ENCODE results near the gene SMAD2.
"Not testable (repeated sequence)": the region's sequence is repeated elsewhere in the genome, so short reads cannot be mapped to it uniquely, and the experiment has no call there.

The SMAD2 gene

DNA sequence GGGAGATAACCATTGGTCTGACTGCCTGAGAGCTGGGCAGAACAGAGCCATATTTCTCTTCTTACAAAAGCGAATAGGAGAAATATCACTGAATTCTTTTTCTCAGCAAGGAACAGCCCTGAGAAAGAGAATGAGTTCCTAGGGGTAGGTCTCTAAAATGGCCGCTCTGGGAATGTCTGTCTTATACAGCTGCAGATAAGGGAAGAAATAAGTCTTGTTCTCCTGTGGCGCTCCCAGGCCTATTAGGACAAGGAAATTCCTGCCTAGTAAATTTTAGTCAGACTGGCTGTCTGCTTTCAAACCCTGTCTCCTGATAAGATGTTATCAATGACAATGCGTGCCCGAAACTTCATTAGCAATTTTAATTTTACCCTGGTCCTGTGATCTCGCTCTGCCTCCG, 30.5 kb upstream of the SMAD2 start:
- not testable (repeated sequence) for H3K4me2 ChIP-seq (ENCODE audit: low read length); H3K9ac ChIP-seq (ENCODE audit: low read depth, low read length); H3K4me3 ChIP-seq (ENCODE audit: low read length); H3K4me1 ChIP-seq (ENCODE audit: control insufficient read depth, insufficient read depth, low read length); H3K36me3 ChIP-seq (ENCODE audit: insufficient read depth, low read length); H3K9me3 ChIP-seq (replicated peaks; ENCODE audit: low read length)
- H3K27me3 ChIP-seq (ENCODE audit: control insufficient read depth, insufficient read depth, low read length), result peaks cover 25% of the 10 kb centered on the region

DNA sequence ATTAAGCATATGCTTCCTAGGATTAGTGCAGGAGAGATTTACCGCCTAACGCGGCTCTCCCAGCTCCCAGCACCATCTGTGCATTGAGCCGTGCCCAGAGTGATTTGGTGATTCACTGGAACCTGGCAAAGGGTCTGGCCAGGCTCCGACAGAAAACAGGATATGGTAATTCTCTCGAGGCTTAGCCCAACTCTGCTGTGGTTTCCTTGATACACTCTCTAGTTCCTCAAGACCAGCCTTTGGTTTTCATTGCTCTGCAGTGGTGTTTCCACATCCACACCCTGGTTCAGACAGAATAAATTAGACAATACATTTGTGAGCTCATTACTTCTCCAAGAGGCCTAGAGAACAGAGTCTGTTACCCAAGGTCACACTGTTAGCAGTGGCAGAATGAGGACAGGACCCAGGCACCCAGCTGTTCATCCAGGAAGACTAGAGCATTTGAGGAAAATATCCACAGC, 23.0 kb upstream of the SMAD2 start:
- Histone ChIP-seq H3K9ac (ENCODE audit: low read depth, low read length) (no peak overlapping the region), H3K4me3 (ENCODE audit: low read length) (no peak overlapping the region), H3K4me1 (ENCODE audit: control insufficient read depth, insufficient read depth, low read length) (peaks cover 8% of the 10 kb centered on the region), H3K9me3 (replicated peaks; ENCODE audit: low read length) (no peaks in the 10 kb centered on the region), H3K27me3 (ENCODE audit: control insufficient read depth, insufficient read depth, low read length) (peaks cover 41% of the 10 kb centered on the region), H3K4me2 (ENCODE audit: low read length) (no peak overlapping the region), H3K36me3 (ENCODE audit: insufficient read depth, low read length) (no peaks in the 10 kb centered on the region)

DNA sequence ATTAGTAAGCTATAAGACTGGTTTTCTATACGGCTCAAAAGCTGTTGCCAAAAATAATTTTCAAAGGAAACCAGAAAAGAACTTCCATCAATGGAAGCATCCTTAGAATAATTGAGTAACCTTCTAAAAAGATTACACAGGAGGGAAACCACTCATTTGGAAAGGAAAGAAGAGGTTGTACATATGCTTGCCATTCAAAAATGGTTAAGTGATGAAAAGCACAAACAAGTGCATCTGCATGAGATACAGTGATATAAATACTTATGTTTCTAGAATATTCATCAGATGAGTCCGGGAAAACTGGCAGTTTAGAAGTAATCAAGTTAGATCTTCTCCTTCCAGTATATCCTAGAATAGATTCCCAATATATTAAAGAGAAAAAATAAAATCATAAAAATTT, 20.1 kb upstream of the SMAD2 start:
- no peaks in the 10 kb centered on the region for H3K36me3 ChIP-seq (ENCODE audit: insufficient read depth, low read length)
- no peaks in the 10 kb centered on the region for H3K9me3 ChIP-seq (replicated peaks; ENCODE audit: low read length)
- H3K27me3 ChIP-seq (ENCODE audit: control insufficient read depth, insufficient read depth, low read length), result peaks cover 22% of the 10 kb centered on the region
- peaks cover 8% of the 10 kb centered on the region for H3K4me1 ChIP-seq (ENCODE audit: control insufficient read depth, insufficient read depth, low read length)
- H3K9ac ChIP-seq (ENCODE audit: low read depth, low read length), result no peak overlapping the region
- H3K4me3 ChIP-seq (ENCODE audit: low read length), result no peak overlapping the region
- H3K4me2 ChIP-seq (ENCODE audit: low read length), result no peak overlapping the region

DNA sequence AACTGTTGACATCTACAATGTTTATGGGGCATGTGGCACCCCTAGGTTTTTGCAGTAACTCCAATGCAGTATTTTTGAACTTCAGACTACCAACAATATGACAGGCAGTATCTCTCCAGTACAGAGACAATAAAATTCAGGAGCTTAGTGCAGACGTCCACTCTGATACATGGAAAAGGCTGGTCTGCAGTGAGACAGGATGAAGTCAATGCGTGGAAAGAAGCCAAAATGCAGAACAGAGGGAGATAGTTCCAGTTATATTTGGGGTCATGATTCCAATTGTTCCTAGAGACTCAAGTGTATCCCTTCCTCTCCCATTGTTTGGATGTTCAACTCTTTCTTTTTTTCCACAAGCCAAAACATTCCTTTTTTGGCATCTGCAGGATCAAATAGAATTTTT, 18.7 kb upstream of the SMAD2 start:
- Histone ChIP-seq H3K9ac (ENCODE audit: low read depth, low read length) (no peak overlapping the region), H3K4me1 (ENCODE audit: control insufficient read depth, insufficient read depth, low read length) (peaks cover 8% of the 10 kb centered on the region), H3K9me3 (replicated peaks; ENCODE audit: low read length) (no peaks in the 10 kb centered on the region), H3K27me3 (ENCODE audit: control insufficient read depth, insufficient read depth, low read length) (peaks cover 28% of the 10 kb centered on the region), H3K4me2 (ENCODE audit: low read length) (no peak overlapping the region), H3K4me3 (ENCODE audit: low read length) (no peak overlapping the region), H3K36me3 (ENCODE audit: insufficient read depth, low read length) (no peaks in the 10 kb centered on the region)

DNA sequence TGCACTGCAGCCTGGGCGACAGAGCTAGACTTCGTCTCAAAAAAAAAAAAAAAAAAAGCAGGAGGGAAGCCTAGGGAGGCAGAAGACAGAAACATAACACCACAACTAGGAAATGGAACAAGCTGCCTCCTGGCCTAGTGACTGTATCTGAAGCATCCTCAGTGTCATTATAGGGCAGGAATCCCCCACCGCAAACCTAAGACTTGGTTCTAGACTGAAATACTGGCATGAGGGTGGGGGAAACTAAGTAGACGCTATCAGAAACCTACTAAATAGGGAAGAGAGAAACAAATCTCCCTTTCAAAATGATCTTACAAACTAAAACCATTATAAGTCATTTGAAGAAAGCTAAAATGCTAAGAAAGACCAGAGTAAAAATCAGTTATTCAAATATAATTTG, 16.4 kb upstream of the SMAD2 start:
- no peak overlapping the region for H3K4me3 ChIP-seq (ENCODE audit: low read length)
- no peak overlapping the region for H3K9ac ChIP-seq (ENCODE audit: low read depth, low read length)
- H3K36me3 ChIP-seq (ENCODE audit: insufficient read depth, low read length), result no peaks in the 10 kb centered on the region
- H3K9me3 ChIP-seq (replicated peaks; ENCODE audit: low read length), result no peaks in the 10 kb centered on the region
- H3K4me2 ChIP-seq (ENCODE audit: low read length), result no peak overlapping the region
- peaks cover 38% of the 10 kb centered on the region for H3K27me3 ChIP-seq (ENCODE audit: control insufficient read depth, insufficient read depth, low read length)
- no peaks in the 10 kb centered on the region for H3K4me1 ChIP-seq (ENCODE audit: control insufficient read depth, insufficient read depth, low read length)

DNA sequence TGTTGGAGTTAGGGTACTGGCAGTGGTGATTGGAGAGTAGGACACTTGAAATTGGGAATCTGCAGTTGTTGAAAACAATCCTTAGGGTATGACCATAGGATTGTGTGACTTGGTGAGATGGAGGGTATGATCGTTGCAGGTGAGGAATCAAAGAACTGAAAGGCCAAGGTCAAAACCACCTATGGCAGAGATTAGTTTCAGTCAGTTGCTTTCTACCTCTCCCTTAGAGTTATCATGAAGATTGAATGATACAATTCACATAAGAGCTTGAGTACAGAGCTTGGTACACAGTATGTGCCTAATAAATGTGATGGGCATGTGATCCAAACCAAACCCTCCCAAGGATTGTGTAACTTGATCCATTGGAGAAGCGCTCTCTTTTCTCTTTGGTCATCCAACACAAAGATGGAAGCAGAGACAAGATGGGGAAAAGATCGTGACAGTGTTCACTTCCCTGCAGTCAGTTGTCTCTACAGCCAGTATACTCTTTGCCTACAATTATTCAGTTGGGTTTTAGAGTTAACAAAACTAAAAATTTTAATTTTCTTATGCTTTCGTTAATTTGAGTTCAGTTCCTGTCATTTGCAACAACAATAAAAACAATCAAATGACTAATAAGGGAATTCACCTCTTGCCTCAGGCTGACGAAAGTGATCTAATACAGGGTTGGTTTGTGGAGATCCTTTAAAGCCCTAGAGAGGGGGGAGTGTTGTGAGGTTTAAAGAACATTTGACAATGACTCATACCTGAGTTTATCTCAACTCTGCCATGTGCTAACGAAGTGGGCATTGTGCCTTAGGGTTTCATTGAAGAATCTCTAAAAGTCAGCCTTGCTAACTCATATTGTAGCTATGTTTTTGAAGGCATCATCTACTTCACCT, 14.8 kb upstream of the SMAD2 start:
- Histone ChIP-seq H3K9ac (ENCODE audit: low read depth, low read length) (no peak overlapping the region), H3K27me3 (ENCODE audit: control insufficient read depth, insufficient read depth, low read length) (peaks cover 33% of the 10 kb centered on the region), H3K36me3 (ENCODE audit: insufficient read depth, low read length) (no peaks in the 10 kb centered on the region), H3K9me3 (replicated peaks; ENCODE audit: low read length) (no peaks in the 10 kb centered on the region), H3K4me1 (ENCODE audit: control insufficient read depth, insufficient read depth, low read length) (no peaks in the 10 kb centered on the region), H3K4me2 (ENCODE audit: low read length) (no peak overlapping the region), H3K4me3 (ENCODE audit: low read length) (no peak overlapping the region)

DNA sequence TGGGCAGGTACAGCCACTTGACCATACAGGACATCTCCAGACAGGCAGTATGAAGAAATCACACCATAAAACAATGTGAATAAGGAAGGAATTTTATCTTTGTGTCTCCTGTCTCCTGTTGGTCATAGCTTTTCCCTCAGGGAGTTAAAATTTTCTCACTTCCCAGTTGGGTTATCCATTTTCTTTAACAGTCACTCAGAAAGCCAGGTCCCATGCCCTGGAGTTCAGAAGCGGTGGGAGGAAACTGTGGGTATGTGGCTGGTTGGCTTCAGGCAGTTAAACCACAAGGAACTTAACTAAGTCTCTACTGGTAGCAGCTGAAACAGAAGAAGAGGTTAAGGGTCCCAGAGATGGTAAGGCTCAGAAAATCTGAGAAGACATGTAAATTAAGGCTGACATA, 6.5 kb upstream of the SMAD2 start:
- Histone ChIP-seq H3K4me2 (ENCODE audit: low read length) (no peak overlapping the region), H3K9ac (ENCODE audit: low read depth, low read length) (no peak overlapping the region), H3K4me1 (ENCODE audit: control insufficient read depth, insufficient read depth, low read length) (no peaks in the 10 kb centered on the region), H3K27me3 (ENCODE audit: control insufficient read depth, insufficient read depth, low read length) (peaks cover 47% of the 10 kb centered on the region), H3K36me3 (ENCODE audit: insufficient read depth, low read length) (no peaks in the 10 kb centered on the region), H3K9me3 (replicated peaks; ENCODE audit: low read length) (no peaks in the 10 kb centered on the region), H3K4me3 (ENCODE audit: low read length) (no peak overlapping the region)

DNA sequence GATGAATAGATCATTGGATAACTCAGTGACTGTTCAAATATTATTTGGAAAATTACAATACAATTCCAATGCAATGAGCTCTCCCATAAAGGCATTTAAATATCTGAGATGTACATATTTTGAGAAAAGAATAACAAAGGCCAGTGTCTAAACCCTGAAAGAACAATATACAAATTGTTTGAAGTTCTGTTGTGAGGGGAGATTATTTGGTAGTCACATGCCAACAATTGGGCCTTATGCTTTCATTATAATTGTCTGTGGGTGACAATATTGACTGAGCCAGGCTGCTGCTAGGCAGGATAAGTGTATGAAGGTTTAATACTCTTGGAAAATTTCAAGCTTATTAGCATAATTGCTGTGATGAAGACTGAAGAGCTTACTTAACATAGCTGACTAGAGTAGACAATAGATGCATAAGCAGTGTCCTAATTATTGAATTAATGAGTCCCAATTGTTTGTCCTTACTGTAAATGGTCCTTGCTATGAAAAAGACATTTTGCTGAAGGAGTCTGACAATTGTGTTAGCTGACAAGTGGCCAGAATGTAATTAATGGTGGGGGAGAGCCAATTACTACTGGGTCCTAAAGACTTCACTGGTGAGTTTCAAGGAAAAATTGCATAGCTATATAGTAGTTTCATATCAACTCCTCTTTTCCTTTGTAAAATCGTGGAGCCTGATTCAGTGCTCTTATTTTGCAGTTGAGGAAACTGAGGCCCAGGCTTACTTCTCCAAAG, 5.0 kb upstream of the SMAD2 start:
- no peak overlapping the region for H3K4me3 ChIP-seq (ENCODE audit: low read length)
- no peaks in the 10 kb centered on the region for H3K36me3 ChIP-seq (ENCODE audit: insufficient read depth, low read length)
- H3K27me3 ChIP-seq (ENCODE audit: control insufficient read depth, insufficient read depth, low read length), result peaks cover 47% of the 10 kb centered on the region
- no peaks in the 10 kb centered on the region for H3K9me3 ChIP-seq (replicated peaks; ENCODE audit: low read length)
- H3K4me2 ChIP-seq (ENCODE audit: low read length), result no peak overlapping the region
- H3K4me1 ChIP-seq (ENCODE audit: control insufficient read depth, insufficient read depth, low read length), result peaks cover 4% of the 10 kb centered on the region
- H3K9ac ChIP-seq (ENCODE audit: low read depth, low read length), result no peak overlapping the region

DNA sequence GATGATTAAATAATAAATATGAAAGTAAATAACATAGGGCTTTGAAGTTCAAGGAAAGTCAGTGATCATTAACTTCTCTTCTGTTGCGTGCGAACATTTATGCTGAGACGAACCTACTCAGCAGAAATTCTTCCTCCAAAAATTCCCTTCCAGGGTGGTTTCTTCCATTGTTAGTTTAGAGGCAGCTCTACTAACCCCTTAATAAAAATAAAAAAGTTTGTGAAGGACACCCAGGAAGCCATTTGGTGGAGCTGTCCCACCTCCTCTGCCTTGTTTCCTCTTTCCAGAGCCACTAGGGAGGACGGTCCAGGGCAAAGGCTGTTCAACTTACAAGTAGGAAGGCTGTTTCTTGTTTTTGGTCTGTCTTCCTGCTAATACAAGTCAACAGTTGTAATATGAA, 2.1 kb upstream of the SMAD2 start:
- H3K36me3 ChIP-seq (ENCODE audit: insufficient read depth, low read length), result no peaks in the 10 kb centered on the region
- no peak overlapping the region for H3K9ac ChIP-seq (ENCODE audit: low read depth, low read length)
- peaks cover 28% of the 10 kb centered on the region for H3K27me3 ChIP-seq (ENCODE audit: control insufficient read depth, insufficient read depth, low read length)
- H3K4me3 ChIP-seq (ENCODE audit: low read length), result no peak overlapping the region
- no peak overlapping the region for H3K4me2 ChIP-seq (ENCODE audit: low read length)
- H3K9me3 ChIP-seq (replicated peaks; ENCODE audit: low read length), result no peaks in the 10 kb centered on the region
- peaks cover 17% of the 10 kb centered on the region for H3K4me1 ChIP-seq (ENCODE audit: control insufficient read depth, insufficient read depth, low read length)

DNA sequence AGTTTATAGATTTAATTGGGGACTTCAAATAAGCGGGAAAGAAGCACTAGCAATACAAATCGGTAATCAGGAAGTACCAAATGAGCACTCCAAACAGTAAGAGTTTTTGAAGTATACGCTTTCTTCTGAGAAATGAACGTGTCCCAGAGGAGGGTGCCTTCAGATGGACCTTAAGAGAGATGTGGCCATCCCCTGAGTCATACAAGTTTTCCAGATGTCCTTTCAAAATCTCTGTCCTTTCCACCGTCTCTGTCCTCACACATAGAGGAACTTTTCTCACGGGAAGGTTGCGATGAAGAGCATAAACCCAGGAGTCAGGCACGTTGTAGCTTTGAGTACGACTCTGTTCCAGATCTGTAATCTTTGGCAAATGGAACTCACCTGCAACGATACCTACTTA, 1.7 kb upstream of the SMAD2 start:
- H3K9ac ChIP-seq (ENCODE audit: low read depth, low read length), result no peak overlapping the region
- H3K4me3 ChIP-seq (ENCODE audit: low read length), result no peak overlapping the region
- H3K36me3 ChIP-seq (ENCODE audit: insufficient read depth, low read length), result no peaks in the 10 kb centered on the region
- peaks cover 17% of the 10 kb centered on the region for H3K4me1 ChIP-seq (ENCODE audit: control insufficient read depth, insufficient read depth, low read length)
- H3K27me3 ChIP-seq (ENCODE audit: control insufficient read depth, insufficient read depth, low read length), result peaks cover 24% of the 10 kb centered on the region
- H3K4me2 ChIP-seq (ENCODE audit: low read length), result peak overlapping the region; percentile 83
- H3K9me3 ChIP-seq (replicated peaks; ENCODE audit: low read length), result no peaks in the 10 kb centered on the region

DNA sequence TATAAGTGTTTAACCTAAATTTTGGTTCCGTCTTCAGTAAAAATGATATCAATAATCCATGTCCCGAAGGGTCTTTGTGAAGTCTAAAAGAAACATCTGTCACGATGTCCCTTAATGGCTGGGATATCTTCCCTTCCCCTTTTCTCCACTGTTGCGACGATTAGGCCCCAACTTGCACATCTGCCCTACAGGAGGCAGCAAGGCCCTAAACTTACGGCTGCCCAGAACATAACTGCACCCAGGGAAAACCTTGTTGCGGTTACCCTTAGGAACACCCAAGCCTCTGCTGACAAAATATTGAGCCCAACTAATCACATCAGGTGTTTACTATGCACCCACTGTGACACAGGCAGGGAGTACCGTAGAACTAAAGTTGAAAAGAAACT, 1.3 kb upstream of the SMAD2 start:
- peak overlapping the region; percentile 86 for H3K9ac ChIP-seq (ENCODE audit: low read depth, low read length)
- H3K4me1 ChIP-seq (ENCODE audit: control insufficient read depth, insufficient read depth, low read length), result peaks cover 17% of the 10 kb centered on the region
- peak overlapping the region; percentile 80 for H3K4me3 ChIP-seq (ENCODE audit: low read length)
- peak overlapping the region; percentile 83 for H3K4me2 ChIP-seq (ENCODE audit: low read length)
- H3K36me3 ChIP-seq (ENCODE audit: insufficient read depth, low read length), result no peaks in the 10 kb centered on the region
- H3K9me3 ChIP-seq (replicated peaks; ENCODE audit: low read length), result no peaks in the 10 kb centered on the region
- H3K27me3 ChIP-seq (ENCODE audit: control insufficient read depth, insufficient read depth, low read length), result peaks cover 19% of the 10 kb centered on the region

All from skeletal muscle satellite cell (primary cell).